GM12801 (cell line): ENCODE data around the gene XPOT.

Source experiments
- TF ChIP-seq, protein P1 (sequence below): IDR thresholded peaks from one replicate; pipeline ENCODE4 v1.5.1; 2011; ENCODE audit warnings: control low read depth; ENCODE audit not compliant: insufficient read length; ENCODE audit errors: extremely low read depth

XPOT gene

GRCh38 chr12:64390275-64390851, 13.8 kb upstream of the XPOT start, which contains the start of gene C12orf56:
C12orf56 (minus strand) TSS chr12:64390758; CDS start chr12:64390565, 193 bp downstream.
- TF ChIP-seq, protein P1, sequence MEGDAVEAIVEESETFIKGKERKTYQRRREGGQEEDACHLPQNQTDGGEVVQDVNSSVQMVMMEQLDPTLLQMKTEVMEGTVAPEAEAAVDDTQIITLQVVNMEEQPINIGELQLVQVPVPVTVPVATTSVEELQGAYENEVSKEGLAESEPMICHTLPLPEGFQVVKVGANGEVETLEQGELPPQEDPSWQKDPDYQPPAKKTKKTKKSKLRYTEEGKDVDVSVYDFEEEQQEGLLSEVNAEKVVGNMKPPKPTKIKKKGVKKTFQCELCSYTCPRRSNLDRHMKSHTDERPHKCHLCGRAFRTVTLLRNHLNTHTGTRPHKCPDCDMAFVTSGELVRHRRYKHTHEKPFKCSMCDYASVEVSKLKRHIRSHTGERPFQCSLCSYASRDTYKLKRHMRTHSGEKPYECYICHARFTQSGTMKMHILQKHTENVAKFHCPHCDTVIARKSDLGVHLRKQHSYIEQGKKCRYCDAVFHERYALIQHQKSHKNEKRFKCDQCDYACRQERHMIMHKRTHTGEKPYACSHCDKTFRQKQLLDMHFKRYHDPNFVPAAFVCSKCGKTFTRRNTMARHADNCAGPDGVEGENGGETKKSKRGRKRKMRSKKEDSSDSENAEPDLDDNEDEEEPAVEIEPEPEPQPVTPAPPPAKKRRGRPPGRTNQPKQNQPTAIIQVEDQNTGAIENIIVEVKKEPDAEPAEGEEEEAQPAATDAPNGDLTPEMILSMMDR: no peak

DNA sequence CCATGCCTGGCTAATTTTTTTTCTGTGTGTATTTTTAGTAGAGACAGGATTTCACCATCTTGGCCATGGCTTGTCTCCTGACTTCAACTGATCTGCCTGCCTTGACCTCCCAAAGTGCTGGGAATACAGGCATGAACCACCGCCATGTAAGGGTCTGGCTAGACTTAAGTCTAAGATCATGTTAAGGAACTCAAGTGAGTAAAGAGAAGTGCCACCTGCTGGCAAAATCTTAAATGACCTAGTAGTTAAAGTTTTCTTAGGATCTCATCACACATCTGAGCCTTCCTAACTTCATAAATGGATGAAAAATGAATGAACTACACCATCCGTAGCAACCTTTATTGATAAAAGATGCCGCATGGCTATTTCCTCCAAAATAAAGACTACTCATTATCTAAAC, 12.0 kb upstream of the XPOT start:
- TF ChIP-seq, protein P1: no peak

DNA sequence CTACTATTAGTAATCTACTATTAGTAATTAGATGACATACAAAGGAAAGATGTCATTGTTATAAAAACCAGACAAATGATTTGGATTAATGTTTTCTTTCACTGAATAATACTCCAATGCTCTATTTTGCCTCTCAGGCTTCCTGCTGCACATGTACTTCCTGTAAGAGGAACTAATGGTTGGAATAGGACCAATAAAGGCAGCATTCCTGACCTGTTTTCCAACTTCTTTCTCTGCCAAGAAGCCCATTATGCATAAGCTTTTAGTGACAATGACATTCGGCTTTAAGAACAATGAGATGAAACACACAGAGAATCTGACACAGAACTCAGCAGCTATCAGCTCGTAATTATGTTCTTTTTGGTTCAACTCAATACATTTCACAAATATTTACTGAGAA, 8.5 kb upstream of the XPOT start:
- TF ChIP-seq, protein P1: no peak

DNA sequence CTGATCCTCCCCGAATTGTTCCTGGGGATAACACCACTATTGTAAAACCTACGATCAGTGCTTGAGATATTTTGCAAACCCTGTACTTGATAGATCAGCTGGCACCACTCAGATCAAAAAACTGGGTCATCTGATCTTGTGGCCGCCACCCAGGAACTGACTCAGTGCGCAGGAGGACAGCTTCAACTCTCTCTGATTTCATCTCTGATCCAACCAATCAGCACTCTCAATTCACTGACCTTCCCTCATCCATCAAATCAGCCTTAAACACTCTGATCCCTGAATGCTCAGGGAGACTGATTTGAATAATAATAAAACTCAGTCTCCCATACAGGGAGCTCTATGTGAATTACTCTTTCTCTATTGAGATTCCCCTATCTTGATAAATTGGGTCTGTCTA, 4.2 kb upstream of the XPOT start:
- TF ChIP-seq, protein P1: no peak

GRCh38 chr12:64402181-64402580, 2.0 kb upstream of the XPOT start:
- TF ChIP-seq, protein P1: no peak

GRCh38 chr12:64404470-64405256, 471 bp downstream of the XPOT start:
- TF ChIP-seq, protein P1: no peak

DNA sequence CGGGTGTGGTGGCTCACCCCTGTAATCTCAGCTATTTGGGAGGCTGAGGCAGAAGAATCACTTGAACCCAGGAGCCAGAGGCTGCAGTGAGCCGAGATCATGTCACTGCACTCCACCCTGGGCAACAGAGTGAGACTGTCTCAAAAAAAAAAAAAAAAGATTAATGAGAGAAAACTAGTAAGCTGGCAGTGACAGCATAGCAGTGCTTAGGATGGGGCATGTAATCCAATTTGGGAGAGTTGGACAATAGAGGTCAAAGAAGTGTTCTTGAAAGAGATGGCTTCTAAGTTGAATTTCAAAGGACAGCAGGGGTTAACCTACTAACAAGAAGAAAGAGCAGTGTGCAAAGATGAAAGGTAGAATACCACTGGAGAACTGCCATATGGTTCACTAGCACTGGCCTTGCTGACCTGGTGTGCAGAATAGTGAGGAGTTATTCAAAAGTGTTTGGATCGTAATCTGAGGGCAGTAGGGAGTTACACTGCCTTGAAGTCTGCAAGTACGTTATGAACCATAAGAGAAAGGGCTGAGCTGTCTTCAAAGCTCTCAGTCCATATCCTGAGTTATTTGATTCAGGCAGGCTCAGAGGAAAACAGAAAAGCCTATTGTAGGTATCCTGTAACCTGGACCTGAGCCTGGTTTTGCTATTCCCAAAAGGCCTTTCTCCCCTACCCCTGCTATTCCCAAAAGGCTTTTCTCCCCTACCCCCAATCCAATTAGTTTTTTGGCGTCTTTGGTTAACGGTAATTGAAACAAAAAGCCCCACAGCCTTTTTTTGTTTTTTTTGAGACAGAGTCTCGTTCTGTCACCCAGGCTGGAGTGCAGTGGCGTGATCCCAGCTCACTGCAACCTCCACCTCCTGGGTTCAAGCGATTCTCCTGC, 3.4 kb downstream of the XPOT start:
- TF ChIP-seq, protein P1: no peak
